GM18519 (cell line): ENCODE results near the gene CD37.
"Not testable (repeated sequence)": the region's sequence is repeated elsewhere in the genome, so short reads cannot be mapped to it uniquely, and the experiment has no call there.

Experiments
- ATAC-seq: cut with Tn5 transposase; IDR thresholded peaks from one replicate; pipeline ENCODE4 v1.9.1; 2021; ENCODE audit warnings: mild to moderate bottlenecking, moderate library complexity; ENCODE audit not compliant: unreplicated experiment, low FRiP score

The CD37 gene

GRCh38 chr19:49335071-49335783 is at the start of gene CD37:
TSS of gene CD37 (plus strand) at chr19:49335406. CDS start at chr19:49335541, 135 bp downstream.
- no peak for ATAC-seq

GRCh38 chr19:49287141-49287770 is 48.0 kb upstream of the CD37 start:
- ATAC-seq, result no peak

- ATAC-seq, result not testable (repeated sequence)
These were observed 47.0 kb upstream of the CD37 start for GRCh38 chr19:49288205-49288604.

- not testable (repeated sequence) for ATAC-seq
These were observed 45.9 kb upstream of the CD37 start for GRCh38 chr19:49289286-49289685.

- no peak for ATAC-seq
These were observed 44.7 kb upstream of the CD37 start for GRCh38 chr19:49290517-49290916.

GRCh38 chr19:49294401-49294800 is 40.8 kb upstream of the CD37 start:
- ATAC-seq, result no peak

- ATAC-seq, result no peak
These were observed 39.9 kb upstream of the CD37 start for GRCh38 chr19:49295208-49295880.

GRCh38 chr19:49297403-49297802 is 37.8 kb upstream of the CD37 start:
- no peak for ATAC-seq

- not testable (repeated sequence) for ATAC-seq
These were observed 36.6 kb upstream of the CD37 start for GRCh38 chr19:49298653-49299052.

- no peak for ATAC-seq
These were observed 33.9 kb upstream of the CD37 start for GRCh38 chr19:49301165-49301865.

GRCh38 chr19:49301866-49302252 is 33.3 kb upstream of the CD37 start:
- no peak for ATAC-seq

- ATAC-seq, result not testable (repeated sequence)
These were observed 28.5 kb upstream of the CD37 start for GRCh38 chr19:49306734-49307133.

- no peak for ATAC-seq
These were observed 26.1 kb upstream of the CD37 start for GRCh38 chr19:49309087-49309486.

GRCh38 chr19:49315111-49315510 is 20.1 kb upstream of the CD37 start:
- no peak for ATAC-seq

- no peak for ATAC-seq
These were observed 18.9 kb upstream of the CD37 start for GRCh38 chr19:49316284-49316683.

GRCh38 chr19:49318296-49318695 is 16.9 kb upstream of the CD37 start:
- ATAC-seq, result no peak

GRCh38 chr19:49324801-49325576 is 10.2 kb upstream of the CD37 start, which contains the start of gene SLC6A16:
TSS of gene SLC6A16 (minus strand) at chr19:49325191. CDS start at chr19:49311347, 13,844 bp downstream.
- no peak for ATAC-seq

GRCh38 chr19:49325756-49326155 is 9.4 kb upstream of the CD37 start:
- not testable (repeated sequence) for ATAC-seq

- ATAC-seq, result no peak
These were observed 9.0 kb upstream of the CD37 start for GRCh38 chr19:49326165-49326704.
